Peyer's patch (tissue), 4 donors: ENCODE measurements around the gene USP22. TPM values are rescaled to one million over a fixed set of nuclear protein-coding genes. Genes with fewer than 3 reads are reported as not detected.
A peak's percentile ranks its signal among the peaks of the same experiment; 100 is the strongest.
"Not testable (repeated sequence)": the region's sequence is repeated elsewhere in the genome, so short reads cannot be mapped to it uniquely, and the experiment has no call there.

Source experiments
- DNase-seq, 3 donors: peaks; one replicate each; pipeline ENCODE4 v3.0.0-alpha.2; 2017 to 2019
- H3K27ac ChIP-seq, 4 donors: fragments of 200-600 bp; sonication (generic); one replicate each; pipeline ENCODE4 v1.5.1; 2016 to 2019
- H3K27me3 ChIP-seq, 2 donors: fragments of 200-600 bp; sonication (generic); one replicate each; pipeline ENCODE4 v1.5.1; 2019
- H3K36me3 ChIP-seq, 3 donors: fragments of 200-600 bp; sonication (generic); one replicate each; pipeline ENCODE4 v1.5.1; 2016 to 2019
- H3K4me1 ChIP-seq, 4 donors: fragments of 200-600 bp; sonication (generic); one replicate each; pipeline ENCODE4 v1.5.1; 2016 to 2019
- H3K4me3 ChIP-seq, 4 donors: fragments of 200-600 bp; sonication (generic); 1 replicate in 3 of 4; 2 replicates in 1 of 4; pipeline ENCODE4 v1.5.1; 2016 to 2019; ENCODE audit warnings: mild to moderate bottlenecking in 1 of 4
- H3K9me3 ChIP-seq, 4 donors: fragments of 200-600 bp; sonication (generic); one replicate each; pipeline ENCODE4 v1.5.1; 2016 to 2019; ENCODE audit warnings: mild to moderate bottlenecking in 1 of 4
- CTCF ChIP-seq, 6 experiments: fragments of 450-650 bp in 4 of 6; fragments of 200-600 bp in 2 of 6; sonication (generic) in 1 of 6; IDR thresholded peaks; one replicate each; pipeline ENCODE4 v1.5.1; 2017 to 2019; ENCODE audit warnings: antibody characterized with exemption in 6 of 6, mild to moderate bottlenecking in 3 of 6, moderate library complexity in 1 of 6
- POLR2A ChIP-seq, 2 donors: fragments of 450-650 bp; IDR thresholded peaks; one replicate each; pipeline ENCODE4 v1.5.1; 2017; ENCODE audit warnings: antibody characterized with exemption in 2 of 2, mild to moderate bottlenecking in 2 of 2, moderate library complexity in 2 of 2
- total RNA-seq, 4 donors: library from RNA; depleted of rRNA; stranded (reverse); fragments of >200 nt; gene quantifications; one replicate each; pipeline ENCODE4 v1.1.0, GENCODE V29; 2016

The USP22 gene
- total RNA-seq, 4 donors from 2014 or later, result 125 to 229 (median 146) TPM

- H3K27ac ChIP-seq, result no peak overlapping the region
- no peaks in the 10 kb centered on the region for H3K4me1 ChIP-seq
- H3K4me3 ChIP-seq, result no peak overlapping the region
- no peak for TF ChIP-seq CTCF (IDR thresholded peaks at IDR 0.05)
- TF ChIP-seq POLR2A (IDR thresholded peaks at IDR 0.05), result no peak
- H3K27me3 ChIP-seq, result no peaks in the 10 kb centered on the region
- H3K9me3 ChIP-seq, result no peaks in the 10 kb centered on the region
- no peaks in the 10 kb centered on the region for H3K36me3 ChIP-seq
- DNase-seq, result no peak
Measured at GRCh38 chr17:21059761-21060160, 16.9 kb upstream of the USP22 start.

DNA sequence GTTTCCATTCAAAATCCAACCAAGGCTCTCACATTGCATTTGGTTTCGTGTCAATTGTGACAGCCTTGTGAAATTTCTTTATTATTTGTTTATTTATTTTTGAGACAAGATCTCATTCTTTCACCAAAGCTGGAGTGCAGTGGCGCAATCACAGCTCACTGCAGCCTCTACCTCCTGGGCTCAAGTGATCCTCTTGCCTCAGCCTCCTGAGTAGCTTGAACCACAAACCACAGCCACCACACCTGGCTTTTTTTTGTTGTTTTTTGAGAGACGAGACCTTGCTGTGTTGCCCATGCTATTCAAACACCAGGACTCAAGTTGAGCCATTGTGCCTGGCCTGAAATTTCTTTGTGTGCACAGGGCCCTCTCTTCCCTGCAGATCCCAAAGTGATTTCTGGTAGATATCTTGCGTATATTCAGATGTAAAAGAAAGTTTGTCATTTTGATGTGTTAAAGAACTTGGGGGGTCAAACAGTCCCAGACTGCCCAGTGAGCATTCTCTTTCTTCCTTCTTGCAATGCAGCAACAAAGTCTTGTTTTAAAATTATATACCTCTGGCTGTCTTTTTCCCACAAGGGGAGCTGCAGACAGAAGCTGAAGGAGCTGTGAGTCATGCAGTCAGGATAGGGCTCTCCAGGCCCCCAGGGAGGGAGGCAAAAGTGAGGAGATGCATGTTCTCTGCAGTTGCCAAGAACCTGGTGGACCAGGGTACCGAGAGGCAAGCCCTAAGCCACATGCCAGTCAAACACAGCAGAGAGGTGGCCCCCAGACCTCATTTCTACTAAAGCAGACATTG is 15.5 kb upstream of the USP22 start:
- TF ChIP-seq POLR2A (IDR thresholded peaks at IDR 0.05) (no peak), CTCF (IDR thresholded peaks at IDR 0.05) (no peak)

DNA sequence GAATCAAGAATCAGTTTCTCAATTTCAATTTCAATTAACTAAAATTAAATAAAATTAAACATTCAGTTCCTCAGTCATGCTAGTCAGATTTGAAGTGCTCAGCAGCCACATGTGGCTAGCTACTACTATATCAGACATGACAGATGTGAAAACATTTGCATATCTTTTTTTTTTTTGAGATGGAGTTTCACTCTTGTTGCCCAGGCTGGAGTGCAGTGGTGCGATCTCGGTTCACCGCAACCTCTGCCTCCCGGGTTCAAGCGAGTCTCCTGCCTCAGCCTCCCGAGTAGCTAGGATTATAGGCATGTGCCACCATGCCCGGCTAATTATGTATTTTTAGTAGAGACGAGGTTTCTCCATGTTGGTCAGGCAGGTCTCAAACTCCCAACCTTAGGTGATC is 10.2 kb upstream of the USP22 start:
- not testable (repeated sequence) for H3K36me3 ChIP-seq, H3K27ac ChIP-seq, H3K4me1 ChIP-seq, H3K27me3 ChIP-seq, H3K4me3 ChIP-seq, H3K9me3 ChIP-seq
- peak in 1 of 3 donors; percentile 42 for DNase-seq

More for the DNA sequence above, 15.5 kb upstream of the USP22 start:
- H3K4me3 ChIP-seq, result no peak overlapping the region
- no peaks in the 10 kb centered on the region for H3K36me3 ChIP-seq
- no peaks in the 10 kb centered on the region for H3K27me3 ChIP-seq
- no peak for DNase-seq
- H3K9me3 ChIP-seq, result no peaks in the 10 kb centered on the region
- H3K4me1 ChIP-seq, result no peaks in the 10 kb centered on the region
- H3K27ac ChIP-seq, result no peak overlapping the region

GRCh38 chr17:21049457-21049856 is 6.6 kb upstream of the USP22 start:
- no peak overlapping the region for H3K27ac ChIP-seq
- H3K4me3 ChIP-seq, result no peak overlapping the region
- no peaks in the 10 kb centered on the region for H3K9me3 ChIP-seq
- no peaks in the 10 kb centered on the region for H3K36me3 ChIP-seq
- H3K4me1 ChIP-seq, result no peaks in the 10 kb centered on the region
- DNase-seq, result no peak
- H3K27me3 ChIP-seq, result no peaks in the 10 kb centered on the region
- TF ChIP-seq POLR2A (IDR thresholded peaks at IDR 0.05) (no peak), CTCF (IDR thresholded peaks at IDR 0.05) (no peak)

DNA sequence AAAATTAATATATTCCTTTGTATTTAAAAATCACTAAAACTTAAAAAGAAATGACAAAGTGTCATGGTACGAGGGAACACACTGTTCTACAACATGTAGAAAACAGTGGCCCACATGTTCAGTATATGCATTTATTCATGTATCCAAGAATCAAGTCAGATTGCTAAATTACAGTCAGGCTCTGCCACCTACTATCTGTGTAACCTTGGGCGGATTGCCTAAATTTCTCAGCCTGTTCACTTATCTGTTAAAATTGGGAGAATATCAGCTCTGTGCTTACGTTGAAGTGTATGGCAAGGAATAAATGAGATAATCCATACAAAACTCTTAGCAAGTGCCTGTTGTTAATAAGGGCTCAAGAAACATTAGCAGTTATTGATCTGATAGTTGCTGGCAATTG is 3.4 kb upstream of the USP22 start:
- Histone ChIP-seq H3K36me3 (no peaks in the 10 kb centered on the region), H3K27ac (no peak overlapping the region), H3K9me3 (no peaks in the 10 kb centered on the region), H3K27me3 (no peaks in the 10 kb centered on the region), H3K4me3 (no peak overlapping the region), H3K4me1 (peaks cover 4 to 7% (median 5%) of the 10 kb centered on the region in 4 donors)
- no peak for DNase-seq
- no peak for TF ChIP-seq POLR2A (IDR thresholded peaks at IDR 0.05)

GRCh38 chr17:21044971-21045370 is 2.2 kb upstream of the USP22 start:
- peaks cover 4 to 11% (median 6%) of the 10 kb centered on the region in 4 donors for H3K4me1 ChIP-seq
- H3K27me3 ChIP-seq, result no peaks in the 10 kb centered on the region
- no peaks in the 10 kb centered on the region for H3K36me3 ChIP-seq
- no peak overlapping the region for H3K4me3 ChIP-seq
- TF ChIP-seq CTCF (IDR thresholded peaks at IDR 0.05) (no peak), POLR2A (IDR thresholded peaks at IDR 0.05) (no peak)
- DNase-seq, result no peak
- H3K27ac ChIP-seq, result no peak overlapping the region
- no peaks in the 10 kb centered on the region for H3K9me3 ChIP-seq
